GM12878 (cell line): ENCODE results near the gene NDOR1. TPM values are rescaled to one million over a fixed set of nuclear protein-coding genes. Genes with fewer than 3 reads are reported as not detected.
"Not testable (repeated sequence)": the region's sequence is repeated elsewhere in the genome, so short reads cannot be mapped to it uniquely, and the experiment has no call there.

Source experiments
- ATAC-seq: fragments of 200-7000 bp; cut with Tn5 transposase; 3 replicates; pipeline ENCODE4 v1.9.1; 2020; ENCODE audit warnings: mild to moderate bottlenecking, moderate library complexity
- BruUV-seq: library from RNA; stranded (reverse); fragments of 400-500 nt; replicated peaks from 2 replicates; lab custom pipeline; 2021; lab: Mats Ljungman, UMichigan
- CTCF ChIA-PET: fragments of 300-600 bp; sonication (Branson Sonifier 250); formaldehyde crosslinking; extraction: SDS; loops from one replicate; lab custom pipeline; 2021; ENCODE audit warnings: inconsistent platforms; lab: Yijun Ruan, JAX
- POLR2A ChIA-PET: fragments of 350-600 bp; formaldehyde crosslinking; extraction: SDS; loops from one replicate; lab custom pipeline; 2021; ENCODE audit warnings: inconsistent platforms; lab: Charles Lee
- RAD21 ChIA-PET: fragments of 300-600 bp; sonication (Branson Sonifier 250); formaldehyde crosslinking; loops from one replicate; lab custom pipeline; 2023; ENCODE audit warnings: antibody characterized with exemption; ENCODE audit not compliant: unreplicated experiment; lab: Charles Lee
- SMC1A ChIA-PET: fragments of 300-600 bp; sonication (Branson Sonifier 250); formaldehyde crosslinking; loops from one replicate; lab custom pipeline; 2023; ENCODE audit not compliant: unreplicated experiment, uncharacterized antibody; lab: Charles Lee
- DNase-seq: peaks from one replicate; pipeline ENCODE4 v3.0.0-alpha.2; 2011; ENCODE audit warnings: low read depth, low spot score
- FAIRE-seq: peaks from 3 replicates; lab custom pipeline; 2011; peaks lifted over from hg19 to GRCh38; lab: Jason Lieb, UNC
- H2AFZ ChIP-seq: 2 replicates; pipeline ENCODE4 v1.6.0; 2011; ENCODE audit warnings: low read depth, low read length, control low read depth; ENCODE audit not compliant: control insufficient read depth
- H3K27ac ChIP-seq: 2 replicates; pipeline ENCODE4 v1.5.1; 2011; ENCODE audit warnings: control low read depth; ENCODE audit not compliant: control insufficient read depth, insufficient read depth
- H3K27me3 ChIP-seq, 2 experiments: replicated peaks in 1 of 2; 2 replicates each; pipeline versions ENCODE4 v1.6.0 to v1.6.1; 2011; ENCODE audit warnings: low read length in 1 of 2; ENCODE audit not compliant: control insufficient read depth in 2 of 2, insufficient read depth in 2 of 2
- H3K36me3 ChIP-seq, 2 experiments: 2 replicates each; pipeline ENCODE4 v1.5.1; 2011; ENCODE audit warnings: low read length in 1 of 2; ENCODE audit not compliant: control insufficient read depth in 2 of 2, insufficient read depth in 2 of 2
- H3K4me1 ChIP-seq: 2 replicates; pipeline ENCODE4 v1.6.1; 2011; ENCODE audit warnings: mild to moderate bottlenecking, low read length, moderate library complexity, mixed read lengths; ENCODE audit not compliant: control insufficient read depth, insufficient read depth
- H3K4me2 ChIP-seq: 2 replicates; pipeline ENCODE4 v1.6.0; 2011; ENCODE audit warnings: control low read depth; ENCODE audit not compliant: control insufficient read depth, insufficient read depth
- H3K4me3 ChIP-seq: fragments of 200-600 bp; sonication (generic); 2 replicates; pipeline ENCODE4 v1.5.1; 2016
- H3K79me2 ChIP-seq: 2 replicates; pipeline ENCODE4 v1.6.0; 2011; ENCODE audit warnings: low read length; ENCODE audit not compliant: control insufficient read depth, insufficient read depth
- H3K9ac ChIP-seq: 2 replicates; pipeline ENCODE4 v1.8.0; 2011; ENCODE audit warnings: low read length, control low read depth, mixed read lengths; ENCODE audit not compliant: control insufficient read depth, insufficient read depth
- H3K9me3 ChIP-seq: replicated peaks from 3 replicates; pipeline ENCODE4 v1.5.1; 2011; ENCODE audit warnings: mild to moderate bottlenecking, low read length; ENCODE audit not compliant: control insufficient read depth, insufficient read depth
- H4K20me1 ChIP-seq: 2 replicates; pipeline ENCODE4 v1.6.0; 2011; ENCODE audit not compliant: control insufficient read depth, insufficient read depth
- MLLT1 ChIP-seq: fragments of 450-650 bp; IDR thresholded peaks from 2 replicates; pipeline ENCODE4 v1.6.1; 2016; ENCODE audit warnings: mild to moderate bottlenecking
- WGBS: methylation state at CpG from one replicate; pipeline ENCODE4 v1.1.6; 2016; ENCODE audit warnings: low lambda C conversion rate; ENCODE audit not compliant: insufficient replicate concordance, insufficient coverage; ENCODE audit errors: missing lambda C conversion rate; 5-methylcytosine and 5-hydroxymethylcytosine counted together
- in situ Hi-C: fragments of 300-500 bp; cut with MboI; formaldehyde crosslinking; loops from 9 replicates; pipeline ENCODE4 v1.14.3; 2018; ENCODE audit warnings: mixed read lengths
- intact Hi-C: fragments of 100-400 bp; cut with micrococcal nuclease; formaldehyde crosslinking; loops from one replicate; pipeline ENCODE4 v1.14.2; 2022; ENCODE audit not compliant: unreplicated experiment
- polyA plus RNA-seq, 11 experiments: library from polyadenylated mRNA; depleted of rRNA in 4 of 11; unstranded in 6 of 11; stranded (reverse) in 5 of 11; fragments of >200 nt; fragmentation: Nextera tagmentation in 4 of 11; fragmentation: Illumina TruSeq in 1 of 11; extraction: Ambion mirVana in 4 of 11; extraction: Trizol in 1 of 11; gene quantifications; 1 replicate in 1 of 11; 2 replicates in 10 of 11; pipeline versions ENCODE4 v1.2.1 to v1.2.3, GENCODE V29; 2011 to 2016; ENCODE audit warnings: inconsistent platforms in 2 of 11, missing spikeins in 2 of 11, low read depth in 1 of 11
- total RNA-seq, 4 experiments: library from RNA; depleted of rRNA in 3 of 4; stranded (reverse); fragments of >200 nt in 3 of 4; fragmentation: Illumina TruSeq in 1 of 4; extraction: Trizol in 1 of 4; gene quantifications; 2 replicates each; pipeline versions ENCODE4 v1.2.1 to v1.2.3, GENCODE V29; 2013 to 2021

Gene NDOR1
- total and polyA plus RNA-seq, 10 of the 15 experiments (the other 5 are each of a cell fraction or from before 2014, with no cell fraction given), result 0.04 to 32.9 (median 11.1) TPM

GRCh38 chr9:137239541-137240200, 34.2 kb downstream of the NDOR1 start:
- DNase-seq, in situ Hi-C loops: not testable (repeated sequence)
- POLR2A ChIA-PET, result interaction anchor here (0.5 to 9.2 kb wide), 19 partner anchors 15 to 361 kb away, joined by 3 to 112 read pairs (median 7); partner anchors contain the start of genes MAN1B1, NELFB, NRARP and RNF208
- RAD21 ChIA-PET, result interaction anchor here (0.7 to 2.2 kb wide), 5 partner anchors 15 to 168 kb away, joined by 3 to 13 read pairs (median 11); partner anchors contain the start of genes NELFB and RNF208
- H3K4me3 ChIP-seq, result peak overlapping the region; percentile 76
- CTCF ChIA-PET, result interaction anchor here (0.7 to 5.3 kb wide), 7 partner anchors 13 to 205 kb away, joined by 3 to 52 read pairs (median 3); partner anchors contain the start of genes CYSRT1, RNF208, RNF224 and SSNA1
- TF ChIP-seq MLLT1, result peak; percentile 79
- TF ChIP-seq, all 136 proteins: peak for 1; not testable (repeated sequence) for 135
- SMC1A ChIA-PET, result interaction anchor here (0.7 to 1.7 kb wide), 5 partner anchors 17 to 153 kb away, joined by 3 to 6 read pairs (median 3); partner anchors contain the start of gene MAN1B1
- Histone ChIP-seq H3K4me1 (peaks cover 45% of the 10 kb centered on the region), H3K4me2 (peak overlapping the region; percentile 77), H3K9ac (peak overlapping the region; percentile 68), H2AFZ (peak overlapping the region; percentile 75; the same call in 1 of the 2 replicates), H3K27ac (peak overlapping the region; percentile 83), H3K36me3 (peaks cover 8 to 14% of the 10 kb centered on the region in 2 experiments), H3K79me2 (peaks cover 30% of the 10 kb centered on the region)
- not testable (repeated sequence) for BruUV-seq, ATAC-seq, H4K20me1 ChIP-seq, H3K9me3 ChIP-seq, FAIRE-seq, H3K27me3 ChIP-seq
- intact Hi-C loops, result loop anchor here (5.0 kb wide), 1 partner anchor 452 kb away; no protein-coding TSS in a partner anchor
- WGBS, result 41% methylated on average over 24 of the region's 27 CpGs
